ENCODE data around the gene ACSM2B. TPM values are rescaled to one million over a fixed set of nuclear protein-coding genes. Genes with fewer than 3 reads are reported as not detected.
"Not testable (repeated sequence)": the region's sequence is repeated elsewhere in the genome, so short reads cannot be mapped to it uniquely, and the experiment has no call there.

Gene ACSM2B
- total RNA-seq, 1 donor from 2014 or later: not detected

GRCh38 chr16:20580487-20581259, 4.5 kb upstream of the ACSM2B start:
- H3K27ac ChIP-seq; H3K9me3 ChIP-seq; H3K36me3 ChIP-seq; H3K27me3 ChIP-seq; H3K4me3 ChIP-seq; H3K4me1 ChIP-seq; DNase-seq (ENCODE audit: low spot score in 2 of 2); intact Hi-C loops (cut with DNase I): not testable (repeated sequence)

DNA sequence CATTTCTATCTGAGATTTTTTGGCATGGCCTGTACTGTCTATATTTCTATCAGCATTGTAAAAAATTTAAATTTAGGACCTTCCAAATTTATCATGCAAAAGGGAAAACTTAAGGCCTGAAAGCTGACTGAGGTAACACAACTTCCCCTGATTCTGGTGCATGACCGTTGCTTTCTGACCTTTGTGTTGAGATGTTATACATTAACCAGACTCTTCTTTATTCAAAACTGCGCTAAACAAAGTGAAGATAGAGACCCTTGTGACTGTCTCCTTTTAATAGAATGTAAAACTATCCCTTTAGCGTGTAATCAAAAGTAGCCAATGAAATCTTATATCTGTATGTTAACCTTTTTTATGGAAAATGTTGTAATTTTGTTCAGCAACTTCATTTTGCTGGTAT, 1.9 kb upstream of the ACSM2B start:
- H3K4me1 ChIP-seq; H3K27ac ChIP-seq; H3K27me3 ChIP-seq; intact Hi-C loops (cut with DNase I); H3K36me3 ChIP-seq; H3K4me3 ChIP-seq; DNase-seq (ENCODE audit: low spot score in 2 of 2); H3K9me3 ChIP-seq: not testable (repeated sequence)

DNA sequence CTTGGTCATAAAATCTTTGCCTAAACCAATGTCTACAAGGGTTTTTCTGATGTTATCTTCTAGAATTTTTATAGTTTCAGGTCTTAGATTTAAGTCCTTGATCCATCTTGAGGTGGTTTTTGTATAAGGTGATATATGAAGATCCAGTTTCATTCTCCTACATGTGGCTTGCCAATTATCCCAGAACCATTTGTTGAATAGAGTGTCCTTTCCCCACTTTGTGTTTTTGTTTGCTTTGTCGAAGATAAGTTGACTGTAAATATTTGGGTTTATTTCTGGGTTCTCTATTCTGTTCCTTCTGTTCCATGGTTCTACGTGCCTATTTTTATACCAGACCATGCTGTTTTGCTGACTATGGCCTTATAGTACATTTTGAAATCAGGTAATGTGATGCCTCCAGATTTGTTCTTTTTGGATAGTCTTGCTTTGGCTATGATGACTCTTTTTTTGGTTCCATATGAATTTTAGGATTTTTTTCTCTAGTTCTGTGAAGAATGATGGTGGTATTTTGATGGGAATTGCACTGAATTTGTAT, 7.0 kb downstream of the ACSM2B start:
- H3K9me3 ChIP-seq; H3K36me3 ChIP-seq; H3K27me3 ChIP-seq; H3K27ac ChIP-seq; H3K4me3 ChIP-seq; H3K4me1 ChIP-seq; intact Hi-C loops (cut with DNase I); DNase-seq (ENCODE audit: low spot score in 2 of 2): not testable (repeated sequence)

DNA sequence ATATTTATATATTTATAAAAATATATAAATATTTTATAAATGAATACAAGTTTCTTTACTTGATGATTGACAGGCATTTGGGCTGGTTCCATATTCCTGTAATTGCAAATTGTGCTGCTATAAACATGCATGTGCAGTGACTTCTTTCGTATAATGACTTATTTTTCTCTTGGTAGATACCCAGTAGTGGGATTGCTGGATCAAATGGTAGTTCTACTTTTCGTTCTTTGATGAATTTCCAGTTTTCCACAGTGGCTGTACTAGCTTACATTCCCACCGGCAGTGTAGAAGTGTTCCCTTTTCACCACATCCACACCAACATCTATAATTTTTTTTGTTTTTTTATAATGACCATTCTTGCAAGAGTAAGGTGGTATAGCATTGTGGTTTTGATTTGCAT, 7.8 kb downstream of the ACSM2B start:
- no peaks in the 10 kb centered on the region for H3K9me3 ChIP-seq
- no peaks in the 10 kb centered on the region for H3K36me3 ChIP-seq
- intact Hi-C loops (cut with DNase I): no loop called here
- no peak overlapping the region for H3K27ac ChIP-seq
- no peaks in the 10 kb centered on the region for H3K27me3 ChIP-seq
- no peak for TF ChIP-seq CTCF (IDR thresholded peaks at IDR 0.05)
- no peaks in the 10 kb centered on the region for H3K4me1 ChIP-seq
- no peak for DNase-seq (ENCODE audit: low spot score in 2 of 2)
- H3K4me3 ChIP-seq: no peak overlapping the region

- intact Hi-C loops (cut with DNase I): no loop called here
- no peaks in the 10 kb centered on the region for H3K9me3 ChIP-seq
- TF ChIP-seq CTCF (IDR thresholded peaks at IDR 0.05): no peak
- no peak overlapping the region for H3K4me3 ChIP-seq
- no peak overlapping the region for H3K27ac ChIP-seq
- no peaks in the 10 kb centered on the region for H3K4me1 ChIP-seq
- no peak for DNase-seq (ENCODE audit: low spot score in 2 of 2)
- no peaks in the 10 kb centered on the region for H3K27me3 ChIP-seq
- H3K36me3 ChIP-seq: no peaks in the 10 kb centered on the region
These were observed 9.3 kb downstream of the ACSM2B start for GRCh38 chr16:20566864-20567263.

- H3K27me3 ChIP-seq; H3K36me3 ChIP-seq; DNase-seq (ENCODE audit: low spot score in 2 of 2); H3K27ac ChIP-seq; H3K4me1 ChIP-seq; intact Hi-C loops (cut with DNase I); H3K4me3 ChIP-seq; H3K9me3 ChIP-seq: not testable (repeated sequence)
These were observed 10.8 kb downstream of the ACSM2B start for GRCh38 chr16:20565334-20565733.

DNA sequence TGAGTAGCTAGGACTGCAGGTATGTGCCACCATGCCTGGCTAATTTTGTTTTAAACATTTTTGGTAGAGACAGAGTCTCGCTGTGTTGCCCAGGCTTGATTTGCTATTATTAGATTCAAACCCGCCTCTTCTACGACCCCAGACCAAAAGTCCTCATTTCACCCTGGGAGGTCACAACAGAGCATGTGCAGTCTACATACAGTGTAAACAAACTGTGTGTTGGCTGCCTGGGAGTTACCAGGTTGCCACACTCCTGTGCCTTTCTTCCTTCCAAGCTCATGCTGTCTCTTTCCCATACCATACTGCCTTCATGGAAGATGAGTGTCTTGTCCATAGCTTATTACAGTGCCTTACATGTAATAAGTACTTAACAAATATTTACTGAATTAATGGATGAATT, 11.9 kb downstream of the ACSM2B start:
- H3K9me3 ChIP-seq; H3K4me1 ChIP-seq; DNase-seq (ENCODE audit: low spot score in 2 of 2); H3K4me3 ChIP-seq; H3K27ac ChIP-seq; intact Hi-C loops (cut with DNase I); H3K36me3 ChIP-seq; H3K27me3 ChIP-seq: not testable (repeated sequence)

GRCh38 chr16:20555628-20556027, 20.5 kb downstream of the ACSM2B start:
- intact Hi-C loops (cut with DNase I); H3K4me3 ChIP-seq; H3K27ac ChIP-seq; H3K36me3 ChIP-seq; H3K4me1 ChIP-seq; H3K9me3 ChIP-seq; H3K27me3 ChIP-seq; DNase-seq (ENCODE audit: low spot score in 2 of 2): not testable (repeated sequence)

GRCh38 chr16:20554689-20555088, 21.5 kb downstream of the ACSM2B start:
- intact Hi-C loops (cut with DNase I); H3K27me3 ChIP-seq; H3K27ac ChIP-seq; H3K36me3 ChIP-seq; H3K9me3 ChIP-seq; DNase-seq (ENCODE audit: low spot score in 2 of 2); H3K4me3 ChIP-seq; H3K4me1 ChIP-seq: not testable (repeated sequence)

GRCh38 chr16:20553493-20553892, 22.7 kb downstream of the ACSM2B start:
- H3K27ac ChIP-seq; H3K36me3 ChIP-seq; H3K4me1 ChIP-seq; DNase-seq (ENCODE audit: low spot score in 2 of 2); H3K27me3 ChIP-seq; H3K4me3 ChIP-seq; intact Hi-C loops (cut with DNase I); H3K9me3 ChIP-seq: not testable (repeated sequence)

DNA sequence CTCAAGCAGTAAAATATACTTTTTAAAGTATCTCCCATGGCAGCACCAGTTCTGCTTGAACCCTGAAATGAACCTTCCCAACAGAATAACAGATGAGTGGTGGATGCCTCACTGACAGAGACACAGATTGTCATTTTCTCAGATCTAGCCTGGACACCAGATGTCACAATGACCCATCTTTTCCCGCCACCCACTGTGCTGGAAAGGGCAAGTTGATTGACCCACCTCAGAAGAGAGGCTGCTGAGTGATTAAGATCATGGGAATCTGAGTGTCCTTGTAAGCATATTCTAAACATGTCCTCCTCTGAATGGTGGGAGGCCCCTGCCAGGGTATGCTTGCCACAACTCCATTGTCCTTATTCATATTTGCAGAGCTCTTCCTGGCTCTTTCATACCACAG, 29.2 kb downstream of the ACSM2B start:
- H3K9me3 ChIP-seq; H3K27me3 ChIP-seq; H3K36me3 ChIP-seq; H3K4me1 ChIP-seq; H3K27ac ChIP-seq; intact Hi-C loops (cut with DNase I); H3K4me3 ChIP-seq; DNase-seq (ENCODE audit: low spot score in 2 of 2): not testable (repeated sequence)

GRCh38 chr16:20546278-20546853, 29.8 kb downstream of the ACSM2B start:
- intact Hi-C loops (cut with DNase I); DNase-seq (ENCODE audit: low spot score in 2 of 2); H3K27ac ChIP-seq: not testable (repeated sequence)

More at GRCh38 chr16:20546278-20546853, 29.8 kb downstream of the ACSM2B start:
- H3K4me1 ChIP-seq, H3K9me3 ChIP-seq, H3K27me3 ChIP-seq, H3K4me3 ChIP-seq, H3K36me3 ChIP-seq: not testable (repeated sequence)

All from ascending aorta (tissue), 2 donors.